HL-60 (cell line): Measurements from ENCODE around the gene IKZF3.

Source experiments
- CTCF ChIP-seq: IDR thresholded peaks from one replicate; pipeline ENCODE4 v1.5.1; 2011; ENCODE audit warnings: low read length, control low read depth, inconsistent platforms; ENCODE audit not compliant: insufficient read depth
- GABPA ChIP-seq: IDR thresholded peaks from 2 replicates; pipeline ENCODE4 v1.6.1; 2012; ENCODE audit warnings: low read depth
- POLR2AphosphoS5 ChIP-seq: IDR thresholded peaks from 2 replicates; pipeline ENCODE4 v1.6.1; 2012; ENCODE audit warnings: low read depth
- REST ChIP-seq: IDR thresholded peaks from 2 replicates; pipeline ENCODE4 v1.6.1; 2012; ENCODE audit warnings: low read depth; ENCODE audit not compliant: insufficient replicate concordance

- TF ChIP-seq CTCF (no peak), POLR2AphosphoS5 (no peak), GABPA (no peak), REST (no peak)
These were observed 44.8 kb upstream of the IKZF3 start for GRCh38 chr17:39908789-39909352.
